Trophoblast cell (in vitro differentiated cells and primary cell): Measurements from ENCODE around the gene FFAR1.

ENCODE experiments used
- DNase-seq, 2 donors: peaks; one replicate each; pipeline ENCODE4 v3.0.0-alpha.2; 2016
- H2AFZ ChIP-seq: 2 replicates; pipeline ENCODE4 v1.6.1; 2013; ENCODE audit warnings: low read length, moderate library complexity, mild to moderate bottlenecking; ENCODE audit not compliant: insufficient read depth, poor library complexity
- H2AK5ac ChIP-seq: 2 replicates; pipeline ENCODE4 v1.6.1; 2013; ENCODE audit warnings: mild to moderate bottlenecking, low read length
- H2BK120ac ChIP-seq: 2 replicates; pipeline ENCODE4 v1.6.1; 2013; ENCODE audit warnings: low read length, mild to moderate bottlenecking, moderate library complexity; ENCODE audit not compliant: insufficient read depth, poor library complexity
- H2BK12ac ChIP-seq: 2 replicates; pipeline ENCODE4 v1.6.1; 2013; ENCODE audit warnings: mild to moderate bottlenecking, low read length, moderate library complexity
- H2BK5ac ChIP-seq: 2 replicates; pipeline ENCODE4 v1.6.1; 2013; ENCODE audit warnings: low read length, low read depth, moderate library complexity, mild to moderate bottlenecking; ENCODE audit not compliant: poor library complexity
- H3K14ac ChIP-seq: 2 replicates; pipeline ENCODE4 v1.6.1; 2013; ENCODE audit warnings: mild to moderate bottlenecking, low read length
- H3K18ac ChIP-seq: 2 replicates; pipeline ENCODE4 v1.6.1; 2013; ENCODE audit warnings: mild to moderate bottlenecking, low read length
- H3K23ac ChIP-seq: 2 replicates; pipeline ENCODE4 v1.6.1; 2013; ENCODE audit warnings: low read length
- H3K27ac ChIP-seq: 2 replicates; pipeline ENCODE4 v1.5.1; 2013; ENCODE audit warnings: low read depth, mild to moderate bottlenecking, inconsistent platforms, low read length, moderate library complexity
- H3K27me3 ChIP-seq: 2 replicates; pipeline ENCODE4 v1.6.1; 2013; ENCODE audit warnings: inconsistent platforms, mild to moderate bottlenecking, low read length, moderate library complexity; ENCODE audit not compliant: insufficient read depth
- H3K36me3 ChIP-seq, 2 experiments: 1 replicate in 1 of 2; 2 replicates in 1 of 2; pipeline ENCODE4 v1.6.1; 2013; ENCODE audit warnings: low read length in 2 of 2, mild to moderate bottlenecking in 2 of 2, moderate library complexity in 1 of 2; ENCODE audit not compliant: insufficient read depth in 2 of 2, control insufficient read depth in 1 of 2
- H3K4ac ChIP-seq: 2 replicates; pipeline ENCODE4 v1.6.1; 2013; ENCODE audit warnings: low read depth, mild to moderate bottlenecking, low read length, moderate library complexity
- H3K4me1 ChIP-seq, 2 experiments: 1 replicate in 1 of 2; 2 replicates in 1 of 2; pipeline ENCODE4 v1.6.1; 2013; ENCODE audit warnings: low read length in 2 of 2, mild to moderate bottlenecking in 2 of 2, moderate library complexity in 1 of 2; ENCODE audit not compliant: insufficient read depth in 2 of 2, control insufficient read depth in 1 of 2
- H3K4me2 ChIP-seq: 2 replicates; pipeline ENCODE4 v1.6.1; 2013; ENCODE audit warnings: inconsistent platforms, mild to moderate bottlenecking, low read length, moderate library complexity
- H3K4me3 ChIP-seq: 2 replicates; pipeline ENCODE4 v1.5.1; 2013; ENCODE audit warnings: mild to moderate bottlenecking, low read depth, low read length, inconsistent platforms
- H3K79me1 ChIP-seq: one replicate; pipeline ENCODE4 v1.6.1; 2013; ENCODE audit warnings: low read length
- H3K79me2 ChIP-seq: 2 replicates; pipeline ENCODE4 v1.6.1; 2013; ENCODE audit warnings: low read length, mild to moderate bottlenecking; ENCODE audit not compliant: control insufficient read depth, insufficient read depth, poor library complexity
- H3K9ac ChIP-seq: 2 replicates; pipeline ENCODE4 v1.6.1; 2013; ENCODE audit warnings: mild to moderate bottlenecking, low read length
- H3K9me3 ChIP-seq: 2 replicates; pipeline ENCODE4 v1.6.1; 2013; ENCODE audit warnings: low read depth, mild to moderate bottlenecking, control low read depth, inconsistent platforms, low read length; ENCODE audit not compliant: insufficient read depth
- H4K12ac ChIP-seq: 2 replicates; pipeline ENCODE4 v1.6.1; 2013; ENCODE audit warnings: low read depth, mild to moderate bottlenecking, low read length, moderate library complexity
- H4K8ac ChIP-seq: 2 replicates; pipeline ENCODE4 v1.6.1; 2013; ENCODE audit warnings: low read depth, mild to moderate bottlenecking, low read length, moderate library complexity
- H4K91ac ChIP-seq: one replicate; pipeline ENCODE4 v1.6.1; 2013; ENCODE audit warnings: low read depth, mild to moderate bottlenecking, low read length, moderate library complexity
- WGBS: extraction: QIAGEN DNeasy Blood & Tissue Kit; methylation state at CpG from one replicate; pipeline ENCODE4 v1.1.7; 2013; ENCODE audit warnings: missing lambda C conversion rate; ENCODE audit not compliant: insufficient read length, insufficient coverage; ENCODE audit errors: extremely low coverage; 5-methylcytosine and 5-hydroxymethylcytosine counted together

Gene FFAR1

GRCh38 chr19:35347930-35348298 lies 212 bp downstream of the FFAR1 start:
- no peak overlapping the region for H4K12ac ChIP-seq
- H4K91ac ChIP-seq, result no peak overlapping the region
- H2BK5ac ChIP-seq, result no peak overlapping the region
- H3K9ac ChIP-seq, result no peak overlapping the region
- no peak overlapping the region for H3K18ac ChIP-seq
- no peaks in the 10 kb centered on the region for H3K79me1 ChIP-seq
- H3K4ac ChIP-seq, result no peak overlapping the region
- H2BK120ac ChIP-seq, result no peak overlapping the region
- no peak overlapping the region for H3K23ac ChIP-seq
- no peak overlapping the region for H3K27ac ChIP-seq
- H3K4me1 ChIP-seq, result peaks cover 0 to 5% of the 10 kb centered on the region in 2 experiments
- H3K4me3 ChIP-seq, result no peak overlapping the region
- H3K9me3 ChIP-seq, result no peaks in the 10 kb centered on the region
- no peak overlapping the region for H3K4me2 ChIP-seq
- no peak overlapping the region for H3K14ac ChIP-seq
- no peak overlapping the region for H4K8ac ChIP-seq
- H3K27me3 ChIP-seq, result no peaks in the 10 kb centered on the region
- H2AFZ ChIP-seq, result no peak overlapping the region
- H3K36me3 ChIP-seq, result no peaks in the 10 kb centered on the region
- H3K79me2 ChIP-seq, result no peaks in the 10 kb centered on the region
- no peak for DNase-seq
- WGBS, result no CpG with 5 or more reads among the region's 7 CpGs
- no peak overlapping the region for H2BK12ac ChIP-seq
- H2AK5ac ChIP-seq, result no peak overlapping the region

- Histone ChIP-seq H2BK120ac (no peak overlapping the region), H3K9me3 (no peaks in the 10 kb centered on the region), H4K8ac (no peak overlapping the region), H2AFZ (no peak overlapping the region), H2BK12ac (no peak overlapping the region), H3K27ac (no peak overlapping the region), H2BK5ac (no peak overlapping the region), H3K18ac (no peak overlapping the region), H3K4ac (no peak overlapping the region), H3K4me2 (no peak overlapping the region), H3K4me3 (no peak overlapping the region), H3K36me3 (no peaks in the 10 kb centered on the region), H3K14ac (no peak overlapping the region), H2AK5ac (no peak overlapping the region), H3K79me2 (no peaks in the 10 kb centered on the region), H3K4me1 (peaks cover 0 to 5% of the 10 kb centered on the region in 2 experiments), H4K12ac (no peak overlapping the region), H3K79me1 (no peaks in the 10 kb centered on the region), H3K27me3 (no peaks in the 10 kb centered on the region), H4K91ac (no peak overlapping the region), H3K23ac (no peak overlapping the region), H3K9ac (no peak overlapping the region)
- DNase-seq, result no peak
- WGBS, result no CpG with 5 or more reads among the region's 18 CpGs
These were observed 1.4 kb downstream of the FFAR1 start for GRCh38 chr19:35348911-35349611.

- Histone ChIP-seq H4K91ac (no peak overlapping the region), H3K27ac (no peak overlapping the region), H4K12ac (no peak overlapping the region), H2BK120ac (no peak overlapping the region), H3K18ac (no peak overlapping the region), H3K4ac (no peak overlapping the region), H2AFZ (no peak overlapping the region), H2BK5ac (no peak overlapping the region), H3K23ac (no peak overlapping the region), H3K36me3 (no peaks in the 10 kb centered on the region), H3K9me3 (no peaks in the 10 kb centered on the region), H4K8ac (no peak overlapping the region), H3K79me1 (no peaks in the 10 kb centered on the region), H3K4me3 (no peak overlapping the region), H3K14ac (no peak overlapping the region), H2AK5ac (no peak overlapping the region), H2BK12ac (no peak overlapping the region), H3K79me2 (no peaks in the 10 kb centered on the region), H3K4me1 (peaks cover 0 to 5% of the 10 kb centered on the region in 2 experiments), H3K27me3 (no peaks in the 10 kb centered on the region), H3K4me2 (no peak overlapping the region), H3K9ac (no peak overlapping the region)
- DNase-seq, result no peak
- WGBS, result no CpG with 5 or more reads among the region's 17 CpGs
These were observed 2.2 kb downstream of the FFAR1 start for GRCh38 chr19:35349614-35350521.

GRCh38 chr19:35350591-35350990 lies 2.9 kb downstream of the FFAR1 start:
- H3K9ac ChIP-seq, result no peak overlapping the region
- no peak overlapping the region for H3K18ac ChIP-seq
- no peaks in the 10 kb centered on the region for H3K27me3 ChIP-seq
- H2BK5ac ChIP-seq, result no peak overlapping the region
- no peak overlapping the region for H2AFZ ChIP-seq
- no peak overlapping the region for H3K4ac ChIP-seq
- H3K4me1 ChIP-seq, result peaks cover 0 to 5% of the 10 kb centered on the region in 2 experiments
- H2BK12ac ChIP-seq, result no peak overlapping the region
- no peak for DNase-seq
- H3K23ac ChIP-seq, result no peak overlapping the region
- H2AK5ac ChIP-seq, result no peak overlapping the region
- no peak overlapping the region for H3K27ac ChIP-seq
- no CpG with 5 or more reads among the region's 7 CpGs for WGBS
- no peaks in the 10 kb centered on the region for H3K79me1 ChIP-seq
- H3K79me2 ChIP-seq, result no peaks in the 10 kb centered on the region
- H4K8ac ChIP-seq, result no peak overlapping the region
- no peak overlapping the region for H4K91ac ChIP-seq
- H2BK120ac ChIP-seq, result no peak overlapping the region
- H3K9me3 ChIP-seq, result no peaks in the 10 kb centered on the region
- no peak overlapping the region for H3K14ac ChIP-seq
- H3K4me2 ChIP-seq, result no peak overlapping the region
- H3K36me3 ChIP-seq, result no peaks in the 10 kb centered on the region
- H3K4me3 ChIP-seq, result no peak overlapping the region
- no peak overlapping the region for H4K12ac ChIP-seq
